Ishikawa (cell line): ENCODE data around the gene OR10H5.

ENCODE experiments used
- CEBPB ChIP-seq: IDR thresholded peaks from 2 replicates; pipeline ENCODE4 v1.6.1; 2012
- CREB1 ChIP-seq: IDR thresholded peaks from 2 replicates; pipeline ENCODE4 v1.6.1; 2012; ENCODE audit warnings: low read depth
- EGR1 ChIP-seq: IDR thresholded peaks from 2 replicates; pipeline ENCODE4 v1.6.1; 2012
- EP300 ChIP-seq: IDR thresholded peaks from 2 replicates; pipeline ENCODE4 v1.6.1; 2012; ENCODE audit warnings: borderline replicate concordance
- FOXM1 ChIP-seq: IDR thresholded peaks from 2 replicates; pipeline ENCODE4 v1.6.1; 2012; ENCODE audit warnings: low read depth, borderline replicate concordance
- MAX ChIP-seq: IDR thresholded peaks from 2 replicates; pipeline ENCODE4 v1.6.1; 2012
- NFIC ChIP-seq: IDR thresholded peaks from 2 replicates; pipeline ENCODE4 v1.6.1; 2012
- RAD21 ChIP-seq: IDR thresholded peaks from 2 replicates; pipeline ENCODE4 v1.6.1; 2012; ENCODE audit warnings: low read depth
- REST ChIP-seq: IDR thresholded peaks from 2 replicates; pipeline ENCODE4 v1.6.1; 2012; ENCODE audit warnings: low read depth, mild to moderate bottlenecking
- TAF1 ChIP-seq: IDR thresholded peaks from 2 replicates; pipeline ENCODE4 v1.6.1; 2012; ENCODE audit warnings: low read depth, mild to moderate bottlenecking
- TCF12 ChIP-seq: IDR thresholded peaks from 2 replicates; pipeline ENCODE4 v1.6.1; 2012; ENCODE audit warnings: low read depth
- TEAD4 ChIP-seq: IDR thresholded peaks from 2 replicates; pipeline ENCODE4 v1.6.1; 2012
- USF1 ChIP-seq: IDR thresholded peaks from 2 replicates; pipeline ENCODE4 v1.6.1; 2012
- YY1 ChIP-seq: IDR thresholded peaks from 2 replicates; pipeline ENCODE4 v1.6.1; 2012; ENCODE audit warnings: low read depth
- ZBTB7A ChIP-seq: IDR thresholded peaks from 2 replicates; pipeline ENCODE4 v1.6.1; 2012; ENCODE audit warnings: low read depth

Gene OR10H5

GRCh38 chr19:15758379-15758778, 29.1 kb upstream of the OR10H5 start:
- no peak for TF ChIP-seq CEBPB
- TF ChIP-seq TCF12 = no peak
- TF ChIP-seq EGR1 = no peak
- no peak for TF ChIP-seq EP300
- TF ChIP-seq MAX = no peak
- TF ChIP-seq CREB1 = no peak
- no peak for TF ChIP-seq REST
- no peak for TF ChIP-seq USF1
- no peak for TF ChIP-seq YY1
- TF ChIP-seq NFIC = no peak
- TF ChIP-seq RAD21 = no peak
- no peak for TF ChIP-seq ZBTB7A
- TF ChIP-seq TEAD4 = no peak

- TF ChIP-seq RAD21 = peak; percentile 9; the same call in 1 of the 2 replicates
- no peak for TF ChIP-seq EGR1
Measured at GRCh38 chr19:15759962-15760565, 27.4 kb upstream of the OR10H5 start.

GRCh38 chr19:15769586-15769985, 17.9 kb upstream of the OR10H5 start:
- TF ChIP-seq EP300 = no peak
- TF ChIP-seq REST = peak; percentile 90

GRCh38 chr19:15775249-15775648, 12.2 kb upstream of the OR10H5 start:
- TF ChIP-seq EP300 (no peak), CREB1 (no peak), TAF1 (no peak), NFIC (no peak), TCF12 (no peak)

GRCh38 chr19:15776264-15776663, 11.2 kb upstream of the OR10H5 start:
- TF ChIP-seq EGR1 (no peak), REST (no peak), MAX (no peak), CREB1 (no peak), TCF12 (no peak), FOXM1 (no peak), CEBPB (no peak), TAF1 (no peak), ZBTB7A (no peak), YY1 (no peak), USF1 (no peak), NFIC (no peak), TEAD4 (no peak), EP300 (no peak), RAD21 (no peak)
